ENCODE measurements around the gene SCO1.

SCO1 gene

GRCh38 chr17:10663231-10663630, 34.1 kb downstream of the SCO1 start:
- Histone ChIP-seq H3K9me3 (ENCODE audit: insufficient read depth, low read length, severe bottlenecking) (no peaks in the 10 kb centered on the region), H2AFZ (ENCODE audit: low read depth, low read length) (no peak overlapping the region), H3K4me3 (ENCODE audit: low read depth in 1 of 2, low read length in 2 of 2) (no peak overlapping the region), H3K4me2 (ENCODE audit: insufficient read depth, low read length) (no peak overlapping the region), H3K4me1 (ENCODE audit: insufficient read depth, low read length) (no peaks in the 10 kb centered on the region), H3K27ac (ENCODE audit: low read length) (no peak overlapping the region), H3K9ac (ENCODE audit: low read depth, low read length) (no peak overlapping the region), H3K36me3 (ENCODE audit: insufficient read depth, low read length) (no peaks in the 10 kb centered on the region), H4K20me1 (ENCODE audit: insufficient read depth, low read length) (no peaks in the 10 kb centered on the region), H3K27me3 (ENCODE audit: insufficient read depth, low read length, poor library complexity) (no peaks in the 10 kb centered on the region), H3K79me2 (ENCODE audit: insufficient read depth, low read length) (no peaks in the 10 kb centered on the region)
- ATAC-seq (ENCODE audit: insufficient read depth, low read depth) (no peak), DNase-seq (no peak)
- TF ChIP-seq CTCF (IDR thresholded peaks at IDR 0.05; ENCODE audit: borderline replicate concordance, extremely low read depth, low read length, poor library complexity, severe bottlenecking) (no peak), EZH2 (IDR thresholded peaks at IDR 0.05; ENCODE audit: borderline replicate concordance, low read depth, low read length, severe bottlenecking) (no peak)

- Histone ChIP-seq H3K4me2 (ENCODE audit: insufficient read depth, low read length) (no peak overlapping the region), H3K9ac (ENCODE audit: low read depth, low read length) (no peak overlapping the region), H2AFZ (ENCODE audit: low read depth, low read length) (no peak overlapping the region), H3K27me3 (ENCODE audit: insufficient read depth, low read length, poor library complexity) (no peaks in the 10 kb centered on the region), H3K36me3 (ENCODE audit: insufficient read depth, low read length) (no peaks in the 10 kb centered on the region), H3K9me3 (ENCODE audit: insufficient read depth, low read length, severe bottlenecking) (no peaks in the 10 kb centered on the region), H3K4me1 (ENCODE audit: insufficient read depth, low read length) (no peaks in the 10 kb centered on the region), H3K4me3 (ENCODE audit: low read depth in 1 of 2, low read length in 2 of 2) (no peak overlapping the region), H3K27ac (ENCODE audit: low read length) (no peak overlapping the region), H3K79me2 (ENCODE audit: insufficient read depth, low read length) (no peaks in the 10 kb centered on the region), H4K20me1 (ENCODE audit: insufficient read depth, low read length) (no peaks in the 10 kb centered on the region)
- ATAC-seq (ENCODE audit: insufficient read depth, low read depth), result no peak
- no peak for TF ChIP-seq EZH2 (IDR thresholded peaks at IDR 0.05; ENCODE audit: borderline replicate concordance, low read depth, low read length, severe bottlenecking)
- no peak for TF ChIP-seq CTCF (IDR thresholded peaks at IDR 0.05; ENCODE audit: borderline replicate concordance, extremely low read depth, low read length, poor library complexity, severe bottlenecking)
- DNase-seq, result no peak
Observed at GRCh38 chr17:10661437-10661836, 35.9 kb downstream of the SCO1 start.

- H3K4me1 ChIP-seq (ENCODE audit: insufficient read depth, low read length), result no peaks in the 10 kb centered on the region
- H2AFZ ChIP-seq (ENCODE audit: low read depth, low read length), result no peak overlapping the region
- no peaks in the 10 kb centered on the region for H3K79me2 ChIP-seq (ENCODE audit: insufficient read depth, low read length)
- no peak overlapping the region for H3K9ac ChIP-seq (ENCODE audit: low read depth, low read length)
- H3K9me3 ChIP-seq (ENCODE audit: insufficient read depth, low read length, severe bottlenecking), result no peaks in the 10 kb centered on the region
- no peak for ATAC-seq (ENCODE audit: insufficient read depth, low read depth)
- no peak overlapping the region for H3K4me2 ChIP-seq (ENCODE audit: insufficient read depth, low read length)
- no peaks in the 10 kb centered on the region for H3K27me3 ChIP-seq (ENCODE audit: insufficient read depth, low read length, poor library complexity)
- H3K4me3 ChIP-seq (ENCODE audit: low read depth in 1 of 2, low read length in 2 of 2), result no peak overlapping the region
- TF ChIP-seq CTCF (IDR thresholded peaks at IDR 0.05; ENCODE audit: borderline replicate concordance, extremely low read depth, low read length, poor library complexity, severe bottlenecking) (no peak), EZH2 (IDR thresholded peaks at IDR 0.05; ENCODE audit: borderline replicate concordance, low read depth, low read length, severe bottlenecking) (no peak)
- no peak for DNase-seq
- no peaks in the 10 kb centered on the region for H3K36me3 ChIP-seq (ENCODE audit: insufficient read depth, low read length)
- H4K20me1 ChIP-seq (ENCODE audit: insufficient read depth, low read length), result no peaks in the 10 kb centered on the region
- no peak overlapping the region for H3K27ac ChIP-seq (ENCODE audit: low read length)
Observed at GRCh38 chr17:10657879-10658278, 39.5 kb downstream of the SCO1 start.

GRCh38 chr17:10657148-10657547, 40.2 kb downstream of the SCO1 start, which contains the start of gene MYH3:
Gene MYH3 (minus strand): TSS chr17:10657309. CDS start chr17:10655064, 2,245 bp downstream.
- Histone ChIP-seq H4K20me1 (ENCODE audit: insufficient read depth, low read length) (no peaks in the 10 kb centered on the region), H3K4me2 (ENCODE audit: insufficient read depth, low read length) (no peak within 1 kb of the TSS), H3K4me1 (ENCODE audit: insufficient read depth, low read length) (no peaks in the 10 kb centered on the region), H3K79me2 (ENCODE audit: insufficient read depth, low read length) (no peaks in the 10 kb centered on the region), H3K4me3 (ENCODE audit: low read depth in 1 of 2, low read length in 2 of 2) (no peak within 1 kb of the TSS), H3K9ac (ENCODE audit: low read depth, low read length) (no peak within 1 kb of the TSS), H2AFZ (ENCODE audit: low read depth, low read length) (no peak within 1 kb of the TSS), H3K36me3 (ENCODE audit: insufficient read depth, low read length) (no peaks in the 10 kb centered on the region), H3K9me3 (ENCODE audit: insufficient read depth, low read length, severe bottlenecking) (no peaks in the 10 kb centered on the region), H3K27me3 (ENCODE audit: insufficient read depth, low read length, poor library complexity) (no peaks in the 10 kb centered on the region), H3K27ac (ENCODE audit: low read length) (no peak within 1 kb of the TSS)
- DNase-seq (no peak), ATAC-seq (ENCODE audit: insufficient read depth, low read depth) (no peak)
- no peak for TF ChIP-seq CTCF (IDR thresholded peaks at IDR 0.05; ENCODE audit: borderline replicate concordance, extremely low read depth, low read length, poor library complexity, severe bottlenecking)
- no peak for TF ChIP-seq EZH2 (IDR thresholded peaks at IDR 0.05; ENCODE audit: borderline replicate concordance, low read depth, low read length, severe bottlenecking)

Data from DND-41 (cell line).